Endometrium (tissue), 2 donors: ENCODE measurements around the gene DNM3.

Experiments
- FAIRE-seq: peaks from 2 replicates; lab custom pipeline; 2012; peaks lifted over from hg19 to GRCh38; lab: Jason Lieb, UNC
- donor health status: control.
- donor health status: control.

Gene DNM3

DNA sequence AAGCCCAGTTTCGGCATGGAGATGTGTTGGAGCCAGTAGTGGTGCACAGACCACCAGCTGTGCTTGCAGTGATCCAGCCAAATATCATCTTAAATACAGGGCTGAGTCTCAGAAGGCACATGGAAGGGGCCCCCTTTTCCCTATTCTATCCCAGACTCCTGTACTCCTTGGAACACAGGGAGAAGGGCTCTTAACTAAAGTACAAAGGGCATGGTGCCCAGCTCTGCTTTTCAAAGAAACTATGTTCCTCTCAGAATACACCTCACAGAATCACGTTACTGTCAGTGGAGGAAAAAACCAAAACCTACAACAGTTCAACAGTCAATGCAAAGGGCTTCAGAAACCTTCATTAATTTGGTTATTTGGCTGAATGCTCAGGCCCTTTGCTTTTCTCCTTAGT, 398.6 kb downstream of the DNM3 start:
- no peak for FAIRE-seq

DNA sequence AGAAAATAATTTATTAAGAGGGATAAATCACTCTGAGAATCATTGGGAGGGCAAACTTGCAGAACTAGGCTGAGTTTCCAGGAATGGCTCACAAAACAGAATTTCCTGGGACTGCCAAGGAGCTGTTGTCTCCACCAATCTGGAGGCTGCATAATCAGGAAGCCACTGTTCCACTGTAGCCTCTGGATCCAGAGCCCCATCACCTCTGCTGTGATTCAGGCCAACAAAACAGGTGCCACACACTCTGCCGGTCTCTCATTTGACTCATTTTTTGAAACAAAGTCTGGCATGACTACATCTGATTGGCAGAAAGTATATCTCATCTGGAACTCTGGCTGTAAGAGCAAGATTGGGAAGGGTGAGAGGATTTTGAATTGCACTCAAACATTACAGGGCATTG, 400.2 kb downstream of the DNM3 start:
- FAIRE-seq: no peak

DNA sequence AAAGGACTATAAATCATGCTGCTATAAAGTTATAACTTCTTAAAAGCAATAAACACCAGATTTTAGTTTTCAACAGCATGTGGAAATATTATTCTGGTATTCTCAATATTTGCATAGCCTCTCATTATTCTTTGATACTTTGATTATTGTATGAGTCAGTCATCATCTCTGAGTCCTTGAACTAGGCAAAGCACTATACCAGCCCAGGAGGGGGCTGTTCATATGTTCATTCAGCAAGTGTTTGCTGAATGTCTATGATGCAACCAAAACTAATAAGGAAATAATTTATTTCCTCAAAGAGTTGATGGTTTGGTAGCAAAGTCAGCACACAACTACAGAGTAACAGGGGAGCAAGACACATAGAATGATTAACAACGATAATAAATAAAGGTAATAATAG, 403.6 kb downstream of the DNM3 start:
- FAIRE-seq: no peak

DNA sequence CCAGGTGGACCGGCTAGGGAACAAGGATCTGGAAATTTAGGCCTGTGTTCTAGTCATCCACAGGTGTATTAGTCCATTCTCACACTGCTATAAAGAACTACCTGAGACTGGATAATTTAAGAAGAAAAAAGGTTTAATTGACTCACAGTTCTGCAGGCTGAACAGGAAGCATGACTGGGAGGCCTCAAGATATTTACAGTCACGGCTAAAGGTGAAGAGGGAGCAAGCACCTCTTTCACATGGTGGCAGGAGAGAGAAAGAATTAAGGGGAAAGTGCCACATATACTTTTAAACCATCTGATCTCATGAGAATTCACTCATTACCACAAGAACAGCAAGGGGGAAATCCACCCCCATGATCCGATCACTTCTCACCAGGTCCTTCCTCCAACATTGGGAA, 404.5 kb downstream of the DNM3 start:
- FAIRE-seq: no peak

DNA sequence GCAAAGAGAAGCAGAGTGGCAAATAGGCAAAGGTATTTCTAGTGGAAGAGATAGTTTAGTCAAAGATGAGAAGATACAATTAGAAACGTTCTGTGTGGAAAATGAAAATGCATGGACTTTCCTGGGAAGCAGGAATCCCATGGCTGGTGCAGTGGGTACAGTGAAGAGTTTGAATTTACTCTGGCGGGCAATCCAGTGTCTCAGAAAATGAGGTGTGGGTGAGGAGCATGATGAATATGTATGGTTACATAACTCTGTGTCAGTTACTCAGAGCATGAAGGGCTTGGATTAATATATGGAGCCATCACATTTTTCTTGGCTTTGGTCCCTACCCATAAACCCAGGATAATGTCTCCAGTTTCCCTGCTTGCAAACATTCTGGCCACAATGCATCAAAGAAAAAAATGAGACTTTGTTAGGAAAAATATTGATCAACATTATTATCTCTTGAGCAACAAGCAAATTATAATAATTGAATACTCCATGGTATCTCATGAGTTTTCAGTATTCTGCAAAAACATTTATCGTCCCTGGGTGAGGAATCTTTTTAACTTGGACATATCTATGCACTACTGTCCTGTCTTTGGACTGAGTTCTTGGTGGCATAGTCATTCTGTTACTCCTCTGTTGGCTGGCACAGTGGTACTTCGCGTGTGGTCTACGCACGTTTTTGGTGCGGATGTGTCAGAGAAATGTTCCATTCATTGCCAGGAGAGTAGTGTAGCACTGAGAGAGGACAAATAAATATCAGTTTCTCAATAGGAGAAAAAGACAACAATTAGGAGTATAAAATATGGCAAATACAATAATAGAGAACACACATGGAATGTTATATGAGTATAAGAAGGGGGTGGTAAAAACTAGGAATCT, 405.5 kb downstream of the DNM3 start:
- FAIRE-seq: no peak

DNA sequence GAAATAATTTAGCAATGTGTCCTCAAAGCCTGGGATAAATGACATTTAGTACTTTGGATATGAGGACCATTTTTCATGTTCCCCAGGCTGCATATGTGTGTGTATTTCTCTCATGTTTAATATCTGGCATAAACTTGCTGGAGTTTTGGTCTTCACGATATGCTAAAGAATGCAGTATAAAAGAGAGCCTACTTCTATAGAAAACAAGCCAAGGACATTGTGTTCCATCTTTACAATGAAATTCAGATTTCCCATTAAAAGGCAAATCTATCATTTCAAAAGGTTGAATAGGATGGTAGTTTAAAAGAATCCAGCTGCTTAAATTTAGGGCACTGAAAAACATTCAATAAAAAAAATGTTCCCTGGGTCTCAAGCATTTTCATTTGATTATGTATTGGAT, 410.2 kb downstream of the DNM3 start:
- FAIRE-seq: no peak

DNA sequence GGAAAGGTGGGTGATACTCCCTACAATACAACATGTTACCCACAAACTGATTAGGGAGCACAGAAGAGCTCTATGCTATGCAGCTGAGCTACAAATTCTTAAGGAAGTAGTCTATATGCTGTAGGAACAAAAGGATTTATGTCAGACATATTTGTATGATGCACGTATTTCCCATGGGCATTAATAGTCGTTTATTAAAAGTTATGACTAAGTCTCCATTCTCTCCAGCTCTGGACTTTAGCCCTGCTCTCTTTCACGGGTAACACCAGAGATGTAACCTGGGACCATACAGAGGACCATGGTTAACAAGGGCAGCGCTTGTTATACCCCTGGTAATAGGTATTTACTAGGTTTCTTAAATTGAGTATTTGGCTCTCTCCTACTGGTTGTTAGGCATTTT, 411.0 kb downstream of the DNM3 start:
- FAIRE-seq: no peak

DNA sequence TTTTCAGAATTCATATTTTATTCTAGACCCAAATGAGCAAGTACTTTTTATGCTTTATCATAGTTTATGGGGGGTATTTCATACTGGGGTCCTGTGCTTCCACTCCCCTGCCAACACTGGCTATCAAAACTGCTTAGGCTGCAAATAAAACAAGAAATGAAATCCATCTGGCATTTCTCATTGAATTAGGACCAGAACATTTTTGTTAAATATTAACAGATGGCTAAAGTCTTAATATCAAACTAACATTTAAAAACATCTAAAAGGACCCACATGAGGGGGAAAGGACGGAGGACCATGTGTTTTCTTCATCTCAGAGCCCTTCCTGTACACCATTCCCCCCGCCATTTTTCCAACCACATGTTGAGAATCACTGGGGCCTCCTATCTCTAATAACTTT, 411.7 kb downstream of the DNM3 start:
- FAIRE-seq: peak; percentile 63

DNA sequence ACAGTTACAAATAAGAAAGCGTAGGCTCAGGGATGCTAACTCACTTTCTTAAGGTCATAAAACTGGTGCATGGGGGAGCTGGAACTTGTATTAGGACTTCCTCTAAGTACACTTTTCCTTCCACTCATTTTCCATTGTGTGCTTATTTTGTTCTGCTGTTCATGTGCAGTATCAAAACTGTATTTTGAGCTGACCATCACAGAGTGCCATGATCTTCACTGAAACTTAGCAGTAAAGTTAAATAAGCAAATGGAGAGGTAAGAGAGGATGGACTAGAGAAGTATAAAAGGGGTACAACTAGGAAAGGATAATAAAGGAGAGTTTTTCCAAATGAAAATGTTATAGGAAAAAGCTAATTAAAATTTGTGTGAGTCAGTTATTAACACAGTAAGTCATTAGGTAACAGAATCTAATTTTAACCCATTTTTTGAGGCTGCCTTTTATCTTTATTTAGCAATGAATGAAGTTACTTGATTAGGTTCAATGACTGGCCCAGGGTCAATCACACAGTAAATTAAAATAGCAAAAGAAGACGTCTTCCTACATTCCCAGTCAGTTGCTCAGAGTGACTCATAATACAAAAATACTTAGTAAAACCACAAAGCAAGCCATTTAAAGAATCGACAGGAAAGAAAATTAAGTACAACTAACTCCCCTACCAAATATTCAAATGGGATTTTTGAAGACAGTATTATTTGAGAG, 413.4 kb downstream of the DNM3 start:
- FAIRE-seq: peak; percentile 46

DNA sequence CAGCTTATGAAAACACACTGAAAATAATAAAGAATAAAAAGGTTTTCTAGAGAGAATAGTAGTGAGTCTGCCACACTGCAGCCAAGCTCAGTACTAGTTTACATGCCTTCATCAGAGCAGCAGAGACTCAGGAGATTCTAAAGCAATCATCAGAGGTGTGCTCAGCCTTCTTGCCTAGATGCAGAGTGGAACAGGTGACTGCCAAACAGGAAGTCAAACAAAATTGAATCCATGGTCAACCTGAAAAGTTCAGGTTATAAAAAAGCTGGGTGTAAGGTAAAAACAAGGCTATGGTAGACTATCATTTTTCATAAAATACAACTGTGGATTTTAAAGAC, 413.9 kb downstream of the DNM3 start:
- no peak for FAIRE-seq

DNA sequence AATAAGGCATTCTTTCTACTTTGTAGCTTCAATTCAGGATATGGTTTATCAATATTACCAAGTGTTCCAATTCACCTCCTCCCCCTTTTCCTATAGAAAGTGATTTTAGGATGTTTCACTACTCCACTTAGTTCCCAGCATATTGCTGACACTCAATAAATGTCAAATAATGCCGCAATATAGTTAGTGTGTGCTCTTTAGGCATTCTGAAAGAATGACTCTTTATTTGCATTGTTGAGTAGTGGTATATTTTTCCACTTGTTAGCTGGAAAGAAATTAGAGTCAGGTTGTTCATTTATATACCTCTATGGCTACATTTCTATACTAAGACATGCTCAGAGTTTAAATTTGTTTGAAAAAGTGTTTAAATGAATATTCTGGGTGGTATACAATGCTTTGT, 424.6 kb downstream of the DNM3 start:
- no peak for FAIRE-seq

DNA sequence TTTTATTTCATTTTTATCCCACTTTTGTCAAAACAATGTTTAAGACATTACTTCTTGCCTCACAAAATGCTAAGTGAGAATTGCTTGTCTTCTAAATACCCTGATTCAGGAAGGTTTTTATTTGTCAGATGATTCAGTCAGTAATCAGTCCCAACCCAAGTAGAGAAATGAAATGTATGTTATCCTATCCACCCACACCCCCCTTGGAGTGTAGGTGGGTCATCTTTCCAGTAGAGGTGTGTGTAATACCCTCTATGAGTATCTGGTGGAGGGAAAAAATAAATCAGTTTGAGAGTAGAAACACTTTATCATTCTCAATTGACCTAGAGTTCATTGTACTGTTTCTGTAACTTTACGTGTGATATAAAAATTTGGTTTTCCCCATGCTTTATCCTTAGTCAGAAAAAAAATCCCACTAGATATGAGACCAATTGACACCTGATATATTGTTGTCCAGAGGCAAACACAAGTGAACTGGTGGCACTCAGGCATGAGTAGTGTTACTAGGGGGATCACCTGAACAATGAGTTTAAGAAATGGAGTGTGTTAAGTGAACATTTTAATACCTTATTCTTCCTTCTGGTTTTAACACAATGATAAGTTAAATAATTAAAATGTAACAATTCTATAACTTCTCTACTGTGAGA, 425.4 kb downstream of the DNM3 start:
- no peak for FAIRE-seq

DNA sequence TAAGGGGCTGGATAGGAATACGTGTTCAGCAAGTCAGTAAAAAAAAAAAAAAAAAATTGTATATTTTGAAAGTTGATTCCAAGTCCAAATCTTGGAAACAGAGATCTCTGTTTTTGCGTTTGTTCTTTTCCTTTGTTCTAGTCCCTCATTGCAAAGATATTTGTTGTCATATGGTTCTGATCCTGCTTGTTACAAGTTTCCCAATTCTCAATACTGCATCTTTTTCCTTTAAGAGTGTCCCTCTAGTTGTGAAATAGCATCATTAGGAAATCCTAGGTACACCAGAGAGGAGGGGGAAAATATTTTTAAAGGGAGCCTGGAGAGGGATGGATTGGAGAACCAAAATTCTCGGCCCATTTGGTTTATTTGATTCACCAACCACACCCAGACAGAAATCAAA, 426.9 kb downstream of the DNM3 start:
- FAIRE-seq: no peak

DNA sequence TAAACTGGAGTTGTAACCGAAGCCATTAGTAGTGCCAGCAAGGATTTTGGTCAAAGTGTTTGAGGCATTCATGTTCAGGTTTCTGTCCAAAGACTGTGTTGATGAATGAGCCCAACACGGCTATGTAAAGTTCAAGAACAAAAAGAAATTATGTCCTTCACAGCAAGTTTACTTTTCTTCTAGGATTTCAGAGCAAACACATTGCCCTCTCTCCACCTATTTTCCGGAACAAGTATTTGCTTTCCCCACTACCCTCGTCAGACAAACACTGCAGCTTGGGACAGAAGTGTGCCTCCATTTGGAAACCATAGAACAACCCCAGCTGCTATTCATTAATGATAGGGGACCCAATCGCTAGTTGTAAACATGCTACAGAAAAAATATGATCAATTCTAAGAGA, 427.8 kb downstream of the DNM3 start:
- no peak for FAIRE-seq

DNA sequence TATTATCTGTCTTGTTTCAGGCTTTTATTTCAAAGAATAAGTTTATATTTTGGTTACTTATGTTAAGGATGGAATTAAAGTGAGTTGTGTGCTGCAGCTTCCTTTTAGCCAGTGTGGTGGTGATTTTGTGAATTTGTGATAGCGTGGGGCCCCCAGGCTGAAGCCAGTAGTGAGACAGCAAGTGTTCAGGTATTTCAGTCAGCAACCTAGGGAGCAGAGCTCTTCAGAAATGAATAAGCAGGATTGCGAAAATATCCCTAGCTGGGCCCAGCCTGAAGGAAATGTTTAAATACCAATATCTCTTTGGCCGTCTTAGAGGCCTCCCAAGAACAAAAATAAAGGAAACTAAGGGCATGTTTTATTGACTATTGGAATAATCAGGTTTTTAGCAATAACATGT, 428.3 kb downstream of the DNM3 start:
- no peak for FAIRE-seq

DNA sequence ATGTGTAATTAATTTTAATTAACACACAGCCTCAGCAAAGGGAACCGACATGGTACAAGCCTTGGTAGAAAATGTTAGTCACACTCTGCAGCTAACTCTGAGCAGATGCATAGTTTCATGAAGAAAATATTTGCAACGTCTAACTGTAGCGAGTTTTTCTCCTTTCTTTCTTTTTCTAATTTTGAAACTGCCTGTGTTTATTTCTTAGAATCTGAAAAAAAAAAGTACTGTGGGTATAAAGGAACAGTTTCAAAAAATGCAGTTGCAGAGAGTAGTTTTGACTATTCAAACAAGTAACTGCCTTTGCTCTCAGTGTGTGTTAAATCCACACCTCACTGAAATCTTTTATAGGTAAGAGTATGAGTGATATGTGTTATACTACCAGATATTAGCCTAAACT, 429.3 kb downstream of the DNM3 start:
- FAIRE-seq: no peak

DNA sequence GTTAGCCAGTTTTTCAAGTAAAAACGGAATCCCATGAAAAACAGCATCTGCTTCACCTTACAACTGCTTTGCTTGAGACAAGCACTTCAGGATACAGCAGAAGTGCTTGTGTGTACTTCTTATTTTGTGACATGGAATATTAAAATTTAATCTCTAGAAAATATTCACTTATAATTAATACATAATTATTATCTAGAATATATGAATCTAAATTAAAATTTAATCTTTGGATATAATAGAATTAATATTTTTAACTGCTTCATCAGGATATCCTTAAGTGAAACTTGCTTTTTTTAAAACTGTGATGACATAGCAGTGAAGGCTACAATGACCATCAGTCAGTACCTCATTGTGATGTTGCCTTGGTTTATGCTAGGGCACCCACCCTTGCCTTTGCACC, 430.8 kb downstream of the DNM3 start:
- FAIRE-seq: no peak

DNA sequence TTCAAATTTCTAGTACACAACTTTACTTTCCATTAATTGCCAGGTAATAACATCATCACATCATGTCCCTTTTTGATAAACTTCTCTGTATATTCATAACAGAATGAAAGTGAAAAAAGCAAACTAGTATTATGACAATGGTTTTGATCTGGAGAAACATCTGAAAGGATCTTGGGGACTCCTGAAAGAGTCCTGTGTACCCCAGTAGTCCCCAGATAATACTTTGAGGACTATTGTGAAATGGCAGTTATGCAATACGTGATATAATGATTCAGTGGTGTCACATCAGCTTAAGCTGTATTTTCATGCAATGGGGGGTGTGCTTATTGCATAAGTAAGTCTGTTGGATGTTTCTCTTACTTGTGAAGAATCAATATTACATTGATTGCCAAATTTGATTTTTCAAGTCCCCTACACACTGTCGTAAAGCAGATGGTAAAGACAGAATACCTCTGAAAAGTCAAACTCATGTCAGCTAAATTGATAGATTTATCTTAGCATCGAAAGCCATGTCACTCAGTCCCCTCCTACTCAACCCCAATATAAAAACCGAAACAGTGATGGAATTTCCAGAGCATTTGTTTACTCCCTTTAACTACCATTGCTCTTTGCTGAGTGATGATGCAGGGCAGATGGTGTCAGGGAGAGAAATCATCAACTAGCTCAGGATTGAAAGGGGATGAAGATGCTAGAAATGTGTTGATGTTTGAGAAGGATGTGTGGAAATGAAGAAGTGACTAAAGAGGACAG, 432.5 kb downstream of the DNM3 start:
- FAIRE-seq: no peak

DNA sequence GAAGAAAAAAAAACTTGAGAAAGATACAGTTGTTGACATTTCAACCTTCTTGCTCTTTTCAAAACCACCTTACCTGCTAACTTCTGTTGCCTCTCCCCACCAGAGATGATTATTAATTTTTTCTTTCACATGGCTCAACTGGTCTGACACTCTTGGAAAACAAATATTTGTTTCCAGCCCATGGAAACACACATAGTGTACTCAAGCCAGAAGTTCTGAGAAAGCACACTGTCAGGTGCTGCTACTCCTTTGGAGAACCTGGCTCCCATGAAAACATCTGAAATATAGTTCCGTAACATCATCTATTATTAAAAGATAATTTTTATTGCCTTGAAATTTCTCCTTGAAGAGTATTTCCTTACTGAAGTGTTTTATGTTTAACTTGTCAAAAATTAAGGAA, 434.2 kb downstream of the DNM3 start:
- FAIRE-seq: no peak

DNA sequence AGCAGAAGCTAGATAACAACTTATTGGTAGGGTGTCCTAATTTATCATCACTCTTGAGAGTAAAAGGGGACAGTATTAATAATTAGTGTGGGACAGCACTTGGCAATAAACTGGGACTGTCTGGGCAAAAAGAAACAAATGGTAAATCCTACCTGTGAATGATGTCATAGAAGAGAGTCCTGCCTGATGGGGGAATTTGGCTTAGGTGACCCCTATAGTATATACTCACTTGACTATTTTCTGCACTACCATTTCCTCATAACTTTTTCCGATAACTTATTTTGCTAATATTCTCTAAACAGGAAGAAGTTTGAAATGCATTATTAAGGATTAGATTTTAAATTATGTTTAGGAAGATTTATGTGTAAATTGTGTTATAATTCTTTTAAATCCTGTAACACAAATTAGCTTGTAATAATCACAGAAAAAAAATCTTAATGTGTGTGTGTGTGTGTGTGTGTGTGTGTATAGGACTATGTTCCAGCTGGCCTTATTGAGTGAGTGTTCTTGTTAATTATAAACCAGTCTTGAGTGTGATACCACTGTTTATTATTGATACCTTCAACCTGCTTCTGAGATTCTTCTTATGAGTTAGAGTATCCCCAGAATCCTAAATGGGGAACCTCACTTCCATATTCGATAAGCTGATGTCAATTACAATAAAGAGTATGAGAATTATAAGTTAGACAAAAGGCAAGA, 435.0 kb downstream of the DNM3 start:
- FAIRE-seq: no peak

DNA sequence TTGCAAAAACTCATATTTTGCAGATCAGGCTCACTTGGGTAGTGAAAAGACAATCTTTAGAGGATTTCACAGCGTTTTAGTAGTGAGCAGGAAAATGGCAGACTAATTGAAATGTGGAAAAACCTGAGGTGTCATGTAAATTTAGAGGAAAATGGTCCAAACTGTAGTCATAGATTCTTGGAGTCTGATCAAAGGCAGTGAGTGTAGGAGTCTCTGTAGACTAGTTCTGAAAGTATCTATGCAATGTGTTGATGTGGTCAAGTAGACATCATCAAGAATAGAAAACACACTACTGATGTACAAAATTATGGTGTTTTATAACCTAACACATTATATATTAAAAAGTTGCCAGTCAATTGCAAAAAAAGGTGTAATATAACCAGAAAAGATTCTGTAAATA, 436.0 kb downstream of the DNM3 start:
- FAIRE-seq: peak; percentile 18

DNA sequence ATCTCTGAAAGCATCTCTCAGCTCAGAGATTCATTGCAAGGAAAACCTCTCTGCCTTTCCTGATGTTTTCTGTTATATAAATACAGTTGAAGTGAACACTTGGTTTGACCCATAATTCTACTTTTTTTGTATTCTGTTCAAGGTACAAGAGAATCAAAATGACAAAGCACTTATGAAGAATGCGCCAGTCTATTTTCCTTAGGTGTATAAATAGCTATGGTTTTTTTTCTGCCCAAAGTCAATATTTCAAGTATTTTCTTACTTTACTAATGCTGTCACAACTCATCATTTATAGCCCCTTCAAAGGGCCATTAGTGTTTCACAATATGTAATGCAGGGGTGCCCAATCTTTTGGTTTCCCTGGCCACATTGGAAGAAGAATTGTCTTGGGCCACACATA, 436.7 kb downstream of the DNM3 start:
- no peak for FAIRE-seq
